Dendritic cell treated with granulocyte-macrophage colony-stimulating factor and Interleukin-4, amounts not matched to agents 40 ng/mL and 50 ng/mL, for 4 days (primary cell): ENCODE results near the gene ADAT1.
"Not testable (repeated sequence)": the region's sequence is repeated elsewhere in the genome, so short reads cannot be mapped to it uniquely, and the experiment has no call there.

Experiments
- H3K27ac Mint-ChIP-seq: one replicate; pipeline ENCODE4 v1.8.0; 2022; ENCODE audit warnings: mild to moderate bottlenecking, mixed read lengths
- H3K27me3 Mint-ChIP-seq: one replicate; pipeline ENCODE4 v1.8.0; 2022; ENCODE audit warnings: mild to moderate bottlenecking, mixed read lengths
- H3K36me3 Mint-ChIP-seq: one replicate; pipeline ENCODE4 v1.8.0; 2022; ENCODE audit warnings: low read depth, mixed read lengths
- H3K4me1 Mint-ChIP-seq: one replicate; pipeline ENCODE4 v1.8.0; 2022; ENCODE audit warnings: low read depth, mixed read lengths
- H3K4me3 Mint-ChIP-seq: one replicate; pipeline ENCODE4 v1.8.0; 2022; ENCODE audit warnings: mild to moderate bottlenecking, moderate library complexity, mixed read lengths
- H3K9me3 Mint-ChIP-seq: one replicate; pipeline ENCODE4 v1.8.0; 2022; ENCODE audit warnings: mixed read lengths
- intact Hi-C: fragments of 100-400 bp; cut with micrococcal nuclease; formaldehyde crosslinking; loops from one replicate; pipeline ENCODE4 v1.15.0; 2022

ADAT1 gene

GRCh38 chr16:75614066-75614897, 8.8 kb downstream of the ADAT1 start:
- Mint-ChIP-seq H3K9me3 (no peaks in the 10 kb centered on the region), H3K27ac (no peak overlapping the region)

GRCh38 chr16:75606507-75606906, 16.6 kb downstream of the ADAT1 start:
- intact Hi-C loops = no loop called here
- H3K4me3 Mint-ChIP-seq = no peak overlapping the region
- H3K27ac Mint-ChIP-seq = no peak overlapping the region
- H3K9me3 Mint-ChIP-seq = peaks cover 13% of the 10 kb centered on the region
- no peaks in the 10 kb centered on the region for H3K27me3 Mint-ChIP-seq
- no peaks in the 10 kb centered on the region for H3K4me1 Mint-ChIP-seq
- H3K36me3 Mint-ChIP-seq = peaks cover 95% of the 10 kb centered on the region

More at GRCh38 chr16:75614066-75614897, 8.8 kb downstream of the ADAT1 start:
- Mint-ChIP-seq H3K36me3 (peaks cover 100% of the 10 kb centered on the region), H3K27me3 (no peaks in the 10 kb centered on the region), H3K4me1 (no peaks in the 10 kb centered on the region), H3K4me3 (no peak overlapping the region)
- intact Hi-C loops = loop anchor here (5.0 kb wide), 1 partner anchor 38 kb away; no protein-coding TSS in a partner anchor

GRCh38 chr16:75603241-75603640, 19.8 kb downstream of the ADAT1 start:
- Mint-ChIP-seq H3K4me3 (no peak overlapping the region), H3K36me3 (peaks cover 90% of the 10 kb centered on the region)
- intact Hi-C loops = no loop called here

GRCh38 chr16:75599452-75600277, 23.4 kb downstream of the ADAT1 start:
- H3K27ac Mint-ChIP-seq = no peak overlapping the region
- intact Hi-C loops = no loop called here

More at GRCh38 chr16:75603241-75603640, 19.8 kb downstream of the ADAT1 start:
- no peak overlapping the region for H3K27ac Mint-ChIP-seq
- peaks cover 13% of the 10 kb centered on the region for H3K9me3 Mint-ChIP-seq
- no peaks in the 10 kb centered on the region for H3K4me1 Mint-ChIP-seq
- no peaks in the 10 kb centered on the region for H3K27me3 Mint-ChIP-seq

GRCh38 chr16:75593825-75594820, 29.0 kb downstream of the ADAT1 start:
- intact Hi-C loops = no loop called here
- H3K27ac Mint-ChIP-seq = no peak overlapping the region
- peaks cover 5% of the 10 kb centered on the region for H3K4me1 Mint-ChIP-seq
- H3K9me3 Mint-ChIP-seq = no peaks in the 10 kb centered on the region
- H3K27me3 Mint-ChIP-seq = no peaks in the 10 kb centered on the region
- no peak overlapping the region for H3K4me3 Mint-ChIP-seq
- H3K36me3 Mint-ChIP-seq = peaks cover 61% of the 10 kb centered on the region

More at GRCh38 chr16:75599452-75600277, 23.4 kb downstream of the ADAT1 start:
- Mint-ChIP-seq H3K4me3 (no peak overlapping the region), H3K9me3 (peaks cover 13% of the 10 kb centered on the region), H3K36me3 (peaks cover 86% of the 10 kb centered on the region), H3K27me3 (no peaks in the 10 kb centered on the region), H3K4me1 (peaks cover 1% of the 10 kb centered on the region)

GRCh38 chr16:75593308-75593707, 29.8 kb downstream of the ADAT1 start:
- H3K27me3 Mint-ChIP-seq = no peaks in the 10 kb centered on the region

GRCh38 chr16:75591927-75592326, 31.2 kb downstream of the ADAT1 start:
- H3K27ac Mint-ChIP-seq, H3K9me3 Mint-ChIP-seq, H3K27me3 Mint-ChIP-seq, H3K4me1 Mint-ChIP-seq, intact Hi-C loops, H3K4me3 Mint-ChIP-seq: not testable (repeated sequence)
- H3K36me3 Mint-ChIP-seq = peaks cover 54% of the 10 kb centered on the region

More at GRCh38 chr16:75593308-75593707, 29.8 kb downstream of the ADAT1 start:
- peaks cover 5% of the 10 kb centered on the region for H3K4me1 Mint-ChIP-seq
- no peak overlapping the region for H3K27ac Mint-ChIP-seq
- H3K36me3 Mint-ChIP-seq = peaks cover 66% of the 10 kb centered on the region
- intact Hi-C loops = no loop called here
- no peak overlapping the region for H3K4me3 Mint-ChIP-seq
- H3K9me3 Mint-ChIP-seq = no peaks in the 10 kb centered on the region

GRCh38 chr16:75590920-75591843, 31.9 kb downstream of the ADAT1 start:
- peaks cover 53% of the 10 kb centered on the region for H3K36me3 Mint-ChIP-seq
- no peak overlapping the region for H3K4me3 Mint-ChIP-seq
- H3K27me3 Mint-ChIP-seq = no peaks in the 10 kb centered on the region
- H3K9me3 Mint-ChIP-seq = no peaks in the 10 kb centered on the region
- peaks cover 5% of the 10 kb centered on the region for H3K4me1 Mint-ChIP-seq
- H3K27ac Mint-ChIP-seq = peak overlapping the region; percentile 37
- intact Hi-C loops = no loop called here

- peaks cover 8% of the 10 kb centered on the region for H3K4me1 Mint-ChIP-seq
- peaks cover 54% of the 10 kb centered on the region for H3K36me3 Mint-ChIP-seq
- H3K27ac Mint-ChIP-seq = no peak overlapping the region
- no peaks in the 10 kb centered on the region for H3K27me3 Mint-ChIP-seq
- intact Hi-C loops = no loop called here
- H3K4me3 Mint-ChIP-seq = no peak overlapping the region
- no peaks in the 10 kb centered on the region for H3K9me3 Mint-ChIP-seq
Observed at GRCh38 chr16:75589306-75589705, 33.8 kb downstream of the ADAT1 start.

- no peaks in the 10 kb centered on the region for H3K27me3 Mint-ChIP-seq
- H3K36me3 Mint-ChIP-seq = peaks cover 48% of the 10 kb centered on the region
- H3K27ac Mint-ChIP-seq = no peak overlapping the region
- H3K4me1 Mint-ChIP-seq = peaks cover 13% of the 10 kb centered on the region
- intact Hi-C loops = no loop called here
- no peak overlapping the region for H3K4me3 Mint-ChIP-seq
- H3K9me3 Mint-ChIP-seq = no peaks in the 10 kb centered on the region
Observed at GRCh38 chr16:75588716-75589115, 34.4 kb downstream of the ADAT1 start.

- intact Hi-C loops = no loop called here
- peaks cover 49% of the 10 kb centered on the region for H3K36me3 Mint-ChIP-seq
- no peaks in the 10 kb centered on the region for H3K9me3 Mint-ChIP-seq
- no peaks in the 10 kb centered on the region for H3K27me3 Mint-ChIP-seq
- H3K4me3 Mint-ChIP-seq = no peak overlapping the region
- H3K27ac Mint-ChIP-seq = no peak overlapping the region
- H3K4me1 Mint-ChIP-seq = peaks cover 13% of the 10 kb centered on the region
Observed at GRCh38 chr16:75584108-75584507, 39.0 kb downstream of the ADAT1 start.

GRCh38 chr16:75579281-75579834, 43.7 kb downstream of the ADAT1 start:
- no peak overlapping the region for H3K27ac Mint-ChIP-seq
- H3K27me3 Mint-ChIP-seq = no peaks in the 10 kb centered on the region
- no peak overlapping the region for H3K4me3 Mint-ChIP-seq
- no peaks in the 10 kb centered on the region for H3K9me3 Mint-ChIP-seq
- peaks cover 10% of the 10 kb centered on the region for H3K4me1 Mint-ChIP-seq
- H3K36me3 Mint-ChIP-seq = peaks cover 66% of the 10 kb centered on the region
- intact Hi-C loops = no loop called here
